Suppressor macrophage (primary cell): Measurements from ENCODE around the gene SPAG16.

ENCODE experiments used
- DNase-seq, 4 experiments: peaks; one replicate each; pipeline ENCODE4 v3.0.0-alpha.2; 2020 to 2022

Gene SPAG16

DNA sequence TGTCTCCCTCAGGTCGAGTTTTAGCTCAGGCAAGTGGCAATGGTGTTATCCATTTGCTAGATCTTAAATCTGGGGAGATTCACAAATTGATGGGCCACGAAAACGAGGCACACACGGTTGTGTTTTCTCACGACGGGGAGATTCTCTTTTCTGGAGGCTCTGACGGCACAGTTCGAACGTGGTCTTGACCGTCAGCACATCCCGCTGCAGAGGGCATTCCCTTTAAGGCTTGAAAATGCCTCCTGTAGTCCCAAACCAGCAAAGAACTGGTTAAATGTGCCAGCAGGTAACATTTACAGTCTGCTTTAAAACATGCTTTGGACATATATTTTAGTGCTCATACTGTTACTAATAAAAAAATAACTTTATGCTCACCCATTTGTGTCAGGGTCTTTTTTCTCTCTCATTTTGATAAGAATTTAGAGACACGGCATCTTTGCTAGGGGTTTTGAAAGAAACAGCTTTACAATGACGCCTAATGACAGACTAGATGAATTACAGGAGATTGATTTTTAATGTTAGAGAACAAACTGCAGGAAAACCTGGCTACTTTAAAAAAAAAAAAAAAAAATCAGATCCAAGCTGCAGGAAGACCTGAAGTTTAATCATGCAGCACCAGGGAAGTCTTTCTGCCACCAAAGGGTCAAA, 1126.0 kb downstream of the SPAG16 start:
- no peak for DNase-seq

DNA sequence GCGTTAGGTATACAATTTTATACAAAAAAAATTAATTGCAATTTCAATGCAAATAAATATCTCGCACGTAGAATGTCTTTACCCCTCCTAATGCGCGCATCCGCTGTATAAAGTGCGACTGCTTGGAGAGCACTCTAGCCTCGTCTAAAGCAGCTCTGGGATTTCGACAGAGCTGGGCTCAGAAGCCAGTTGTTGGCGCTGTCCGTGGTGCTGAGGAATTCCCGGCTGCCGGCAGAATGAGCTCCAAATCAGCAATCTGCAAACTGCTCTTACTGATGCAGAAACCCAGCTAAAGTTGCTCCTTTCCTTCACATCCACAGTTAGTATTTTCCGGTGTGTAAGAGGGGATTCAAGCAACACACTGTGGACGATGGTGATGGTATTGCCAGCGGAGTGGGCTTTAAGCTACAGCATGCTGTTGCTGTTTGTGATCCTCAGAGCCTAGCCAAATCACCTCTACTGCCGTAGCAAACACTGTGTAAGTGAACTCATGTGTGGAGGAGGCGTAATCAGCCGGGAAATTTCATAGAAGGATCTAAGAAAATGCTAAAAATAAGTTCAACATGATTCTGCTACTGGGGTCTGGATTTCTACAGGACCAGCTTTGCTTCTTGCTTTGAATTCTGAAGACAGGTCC, 1126.8 kb downstream of the SPAG16 start, which contains the start of gene VWC2L:
Gene VWC2L, plus strand, starts transcription at position 137 of the 637 bp plus-strand sequence. CDS start 3,140 bp downstream, outside the sequence.
- peak; percentile 59 to 79 (median 68) for DNase-seq

DNA sequence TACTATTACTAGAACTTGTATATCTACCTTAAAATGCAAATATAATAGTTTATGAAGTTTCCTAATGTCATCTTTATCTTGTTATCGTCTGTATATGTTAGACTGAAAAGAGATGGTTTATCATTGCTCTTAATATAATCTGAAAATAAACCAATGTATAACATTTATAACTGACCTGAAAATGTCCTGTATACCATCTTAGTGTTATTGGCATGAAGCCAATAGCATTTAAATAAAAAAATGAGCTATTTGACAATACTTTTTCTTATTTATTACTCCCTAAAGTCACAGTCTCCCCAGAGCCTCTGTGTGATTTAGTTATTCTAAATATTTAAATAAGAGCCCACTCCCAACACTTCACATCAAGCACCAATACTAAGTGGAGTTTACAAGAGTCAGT, 1128.4 kb downstream of the SPAG16 start:
- no peak for DNase-seq

GRCh38 chr2:214436470-214436869, 1152.2 kb downstream of the SPAG16 start:
- no peak for DNase-seq

DNA sequence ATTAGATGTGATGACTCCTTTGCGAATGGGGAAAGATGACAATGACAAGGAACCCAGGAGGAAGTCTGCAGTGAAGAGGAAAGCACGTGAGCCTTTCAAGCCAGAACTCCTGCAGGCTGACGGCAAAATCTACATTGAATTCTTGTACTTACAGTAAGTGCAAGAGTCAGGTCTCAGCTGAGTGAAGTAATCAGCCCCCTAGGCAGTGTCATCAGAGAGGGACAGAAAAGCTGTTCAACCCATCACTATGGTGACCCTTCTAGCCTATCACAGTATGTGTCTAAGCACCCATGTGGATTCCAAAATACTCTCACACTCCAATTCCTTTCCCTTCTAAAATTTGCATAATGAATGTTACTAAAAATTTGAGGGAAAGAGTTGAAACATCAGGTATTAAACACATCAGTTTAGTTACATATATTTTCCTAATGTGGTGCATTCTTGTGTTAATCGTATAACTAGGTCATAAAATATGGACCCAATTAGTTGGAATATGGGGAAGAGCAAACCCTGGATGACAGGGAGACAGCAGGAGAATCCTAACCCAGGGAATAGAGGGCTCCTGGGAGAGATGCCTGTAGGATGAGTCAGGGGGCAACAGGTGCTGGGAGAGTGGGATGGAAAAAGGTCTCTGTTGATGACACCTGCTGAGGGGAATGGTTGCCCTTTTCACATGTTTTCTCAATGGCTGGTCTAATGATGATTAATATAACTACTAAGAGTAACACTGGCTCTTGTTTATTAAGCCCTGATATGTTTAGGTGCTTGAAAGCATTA, 1166.0 kb downstream of the SPAG16 start:
- no peak for DNase-seq

DNA sequence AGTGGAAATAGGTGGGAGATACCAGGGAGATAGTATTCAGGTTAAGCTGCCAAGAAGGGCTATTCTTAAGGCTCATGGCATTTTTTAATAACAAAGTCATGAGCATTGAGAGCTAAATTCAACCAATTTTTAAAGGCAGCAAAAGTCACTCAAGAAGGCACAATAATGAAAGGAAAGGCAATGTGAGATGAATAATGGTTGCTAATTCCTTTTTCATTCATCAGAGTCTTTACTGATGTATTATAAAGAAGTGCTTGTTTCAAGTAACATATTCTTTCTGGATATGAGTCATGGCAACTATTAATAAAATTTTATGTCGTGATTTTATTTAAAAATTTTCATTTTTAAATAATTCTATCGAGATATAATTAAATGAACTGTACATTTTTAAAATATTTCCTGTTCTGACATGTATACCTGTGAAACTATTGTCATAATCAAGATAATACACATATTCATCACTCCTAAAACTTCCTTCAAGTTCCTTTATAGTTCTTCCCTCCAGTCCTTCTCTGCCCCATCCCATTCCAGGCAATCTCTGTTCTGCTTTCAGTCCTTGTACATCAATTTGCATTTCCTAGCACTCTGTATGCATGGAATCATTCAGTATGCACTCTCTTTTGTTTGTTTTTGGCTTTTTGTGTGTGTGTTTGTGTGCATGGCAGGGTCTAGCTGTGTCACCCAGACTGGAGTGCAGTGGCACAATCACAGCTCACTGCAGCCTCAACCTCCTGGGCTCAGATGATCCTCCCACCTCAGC, 1167.4 kb downstream of the SPAG16 start:
- no peak for DNase-seq
